ENCODE data around the gene TRIP13. TPM values are rescaled to one million over a fixed set of nuclear protein-coding genes. Genes with fewer than 3 reads are reported as not detected.
A peak's percentile ranks its signal among the peaks of the same experiment; 100 is the strongest.

Gene TRIP13
- total RNA-seq, 1 experiment from 2014 or later, result 45.9 TPM

GRCh38 chr5:919356-920000 lies 26.8 kb downstream of the TRIP13 start:
- intact Hi-C loops (cut with micrococcal nuclease; ENCODE audit: unreplicated experiment) (no loop called here), in situ Hi-C loops (cut with HindIII; ENCODE audit: low pct_unique_long_range_greater_than_20kb, low sequenced_read_pairs) (no loop called here)
- H3K4me3 ChIP-seq (ENCODE audit: low read depth in 2 of 2, low read length in 2 of 2), result no peak overlapping the region
- no peak for DNase-seq (ENCODE audit: low read depth, low spot score)
- peak overlapping the region; percentile 58 for H3K27ac ChIP-seq (ENCODE audit: low read length)
- ATAC-seq, result peak; percentile 42; the same call in 1 of the 2 replicates
- no peak for TF ChIP-seq SIN3A (IDR thresholded peaks at IDR 0.05; ENCODE audit: borderline replicate concordance, insufficient read depth, low read depth, low read length)
- peak; percentile 78 for TF ChIP-seq TCF7L2 (IDR thresholded peaks at IDR 0.05; ENCODE audit: low read depth, low read length)
- ChIA-PET POLR2A (no interaction called here), CTCF (interaction anchor here (0.9 kb wide), 1 partner anchor 91 kb away, joined by 5 read pairs; no protein-coding TSS in a partner anchor)
- peaks cover 10% of the 10 kb centered on the region for H3K36me3 ChIP-seq (ENCODE audit: control insufficient read depth, insufficient read depth, low read length)
- BruUV-seq (replicated peaks), result no TSS peak
- H3K27me3 ChIP-seq (ENCODE audit: control insufficient read depth, insufficient read depth, low read length), result no peaks in the 10 kb centered on the region
- H3K9me3 ChIP-seq (ENCODE audit: control insufficient read depth, insufficient read depth, low read depth, low read length), result no peaks in the 10 kb centered on the region
- H3K4me1 ChIP-seq (ENCODE audit: control insufficient read depth, insufficient read depth, low read length), result peaks cover 20% of the 10 kb centered on the region

- DNase-seq (ENCODE audit: low read depth, low spot score) (no peak), ATAC-seq (no peak)
- H3K36me3 ChIP-seq (ENCODE audit: control insufficient read depth, insufficient read depth, low read length), result peaks cover 10% of the 10 kb centered on the region
- in situ Hi-C loops (cut with HindIII; ENCODE audit: low pct_unique_long_range_greater_than_20kb, low sequenced_read_pairs), result no loop called here
- H3K4me1 ChIP-seq (ENCODE audit: control insufficient read depth, insufficient read depth, low read length), result peaks cover 20% of the 10 kb centered on the region
- intact Hi-C loops (cut with micrococcal nuclease; ENCODE audit: unreplicated experiment), result loop anchor here (5.0 kb wide), 1 partner anchor 92 kb away; no protein-coding TSS in a partner anchor
- H3K9me3 ChIP-seq (ENCODE audit: control insufficient read depth, insufficient read depth, low read depth, low read length), result no peaks in the 10 kb centered on the region
- no peak for TF ChIP-seq POLR2AphosphoS5 (IDR thresholded peaks at IDR 0.05; ENCODE audit: low read depth, low read length)
- no peak for TF ChIP-seq REST (IDR thresholded peaks at IDR 0.05; ENCODE audit: insufficient read depth in 1 of 2, low read depth in 2 of 2, low read length in 1 of 2)
- TF ChIP-seq TCF7L2 (IDR thresholded peaks at IDR 0.05; ENCODE audit: low read depth, low read length), result no peak
- no peak for TF ChIP-seq CTCF (IDR thresholded peaks at IDR 0.05)
- no peak for TF ChIP-seq SIN3A (IDR thresholded peaks at IDR 0.05; ENCODE audit: borderline replicate concordance, insufficient read depth, low read depth, low read length)
- no peak overlapping the region for H3K4me3 ChIP-seq (ENCODE audit: low read depth in 2 of 2, low read length in 2 of 2)
- no peaks in the 10 kb centered on the region for H3K27me3 ChIP-seq (ENCODE audit: control insufficient read depth, insufficient read depth, low read length)
- POLR2A ChIA-PET, result no interaction called here
- CTCF ChIA-PET, result interaction anchor here (0.9 kb wide), 1 partner anchor 90 kb away, joined by 5 read pairs; no protein-coding TSS in a partner anchor
- no TSS peak for BruUV-seq (replicated peaks)
- H3K27ac ChIP-seq (ENCODE audit: low read length), result peak overlapping the region; percentile 58; the same call in 1 of the 2 replicates
These were observed 27.6 kb downstream of the TRIP13 start for GRCh38 chr5:920321-920720.

Measured in Panc1 (cell line).